ENCODE measurements around the gene GDPD3. TPM values are rescaled to one million over a fixed set of nuclear protein-coding genes. Genes with fewer than 3 reads are reported as not detected.

GDPD3 gene
- total and polyA plus RNA-seq, 9 of the 15 experiments (the other 6 are each of a cell fraction or from before 2014, with no cell fraction given), result 0.47 to 3.9 (median 1.1) TPM

DNA sequence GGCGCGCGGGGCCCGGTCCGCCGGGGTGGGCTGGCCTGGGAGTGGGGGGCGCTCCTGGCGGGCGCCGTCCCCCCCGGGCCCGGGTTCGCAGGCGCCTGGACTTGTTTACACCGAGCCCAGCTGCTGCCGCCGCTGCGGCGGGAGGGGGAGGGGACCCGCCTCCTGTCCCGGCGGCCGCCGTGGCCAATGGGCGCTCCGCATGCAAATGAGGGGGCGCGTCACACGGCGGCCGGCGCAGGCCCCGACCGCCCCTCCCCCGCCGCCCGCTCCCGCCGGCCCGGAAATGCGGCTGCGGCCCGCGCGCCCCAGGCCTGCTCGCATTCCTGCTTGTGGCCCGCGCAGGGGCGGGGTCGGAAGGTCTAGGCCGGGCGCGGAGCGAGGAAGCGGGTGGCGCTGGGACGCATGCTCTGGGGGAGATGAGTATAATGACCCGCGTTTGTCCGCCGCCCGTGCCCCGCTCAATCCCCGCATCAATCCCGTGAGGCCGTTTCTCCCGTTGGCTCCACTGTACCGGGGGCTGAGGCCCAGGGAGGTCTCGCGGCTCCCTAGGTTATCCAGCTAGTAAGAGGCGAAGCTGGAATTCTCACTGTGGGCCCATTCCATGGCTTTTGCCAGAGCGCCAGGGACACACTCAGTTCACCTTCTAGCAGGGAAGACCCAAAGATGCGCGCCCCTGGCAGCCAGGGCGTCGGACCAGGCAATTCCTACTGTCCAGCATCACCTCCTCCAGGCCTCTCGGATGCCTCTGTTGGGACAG lies 17.1 kb downstream of the GDPD3 start, which contains the start of gene YPEL3 (continued):
- TF ChIP-seq, protein P1, sequence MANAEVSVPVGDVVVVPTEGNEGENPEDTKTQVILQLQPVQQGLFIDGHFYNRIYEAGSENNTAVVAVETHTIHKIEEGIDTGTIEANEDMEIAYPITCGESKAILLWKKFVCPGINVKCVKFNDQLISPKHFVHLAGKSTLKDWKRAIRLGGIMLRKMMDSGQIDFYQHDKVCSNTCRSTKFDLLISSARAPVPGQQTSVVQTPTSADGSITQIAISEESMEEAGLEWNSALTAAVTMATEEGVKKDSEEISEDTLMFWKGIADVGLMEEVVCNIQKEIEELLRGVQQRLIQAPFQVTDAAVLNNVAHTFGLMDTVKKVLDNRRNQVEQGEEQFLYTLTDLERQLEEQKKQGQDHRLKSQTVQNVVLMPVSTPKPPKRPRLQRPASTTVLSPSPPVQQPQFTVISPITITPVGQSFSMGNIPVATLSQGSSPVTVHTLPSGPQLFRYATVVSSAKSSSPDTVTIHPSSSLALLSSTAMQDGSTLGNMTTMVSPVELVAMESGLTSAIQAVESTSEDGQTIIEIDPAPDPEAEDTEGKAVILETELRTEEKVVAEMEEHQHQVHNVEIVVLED (CRISPR knock-in tag; IDR thresholded peaks at IDR 0.05), result peak; percentile 39; the same call in 1 of the 2 replicates
- no peak for TF ChIP-seq HDAC1 (IDR thresholded peaks at IDR 0.05)
- TF ChIP-seq, protein P2, sequence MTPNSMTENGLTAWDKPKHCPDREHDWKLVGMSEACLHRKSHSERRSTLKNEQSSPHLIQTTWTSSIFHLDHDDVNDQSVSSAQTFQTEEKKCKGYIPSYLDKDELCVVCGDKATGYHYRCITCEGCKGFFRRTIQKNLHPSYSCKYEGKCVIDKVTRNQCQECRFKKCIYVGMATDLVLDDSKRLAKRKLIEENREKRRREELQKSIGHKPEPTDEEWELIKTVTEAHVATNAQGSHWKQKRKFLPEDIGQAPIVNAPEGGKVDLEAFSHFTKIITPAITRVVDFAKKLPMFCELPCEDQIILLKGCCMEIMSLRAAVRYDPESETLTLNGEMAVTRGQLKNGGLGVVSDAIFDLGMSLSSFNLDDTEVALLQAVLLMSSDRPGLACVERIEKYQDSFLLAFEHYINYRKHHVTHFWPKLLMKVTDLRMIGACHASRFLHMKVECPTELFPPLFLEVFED (CRISPR knock-in tag; conservative IDR thresholded peaks at IDR 0.05), result no peak
- TF ChIP-seq, protein P3, sequence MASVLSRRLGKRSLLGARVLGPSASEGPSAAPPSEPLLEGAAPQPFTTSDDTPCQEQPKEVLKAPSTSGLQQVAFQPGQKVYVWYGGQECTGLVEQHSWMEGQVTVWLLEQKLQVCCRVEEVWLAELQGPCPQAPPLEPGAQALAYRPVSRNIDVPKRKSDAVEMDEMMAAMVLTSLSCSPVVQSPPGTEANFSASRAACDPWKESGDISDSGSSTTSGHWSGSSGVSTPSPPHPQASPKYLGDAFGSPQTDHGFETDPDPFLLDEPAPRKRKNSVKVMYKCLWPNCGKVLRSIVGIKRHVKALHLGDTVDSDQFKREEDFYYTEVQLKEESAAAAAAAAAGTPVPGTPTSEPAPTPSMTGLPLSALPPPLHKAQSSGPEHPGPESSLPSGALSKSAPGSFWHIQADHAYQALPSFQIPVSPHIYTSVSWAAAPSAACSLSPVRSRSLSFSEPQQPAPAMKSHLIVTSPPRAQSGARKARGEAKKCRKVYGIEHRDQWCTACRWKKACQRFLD (CRISPR knock-in tag; IDR thresholded peaks at IDR 0.05), result 0 out of 2 replicates have a peak, but pooled peaks have one; percentile 59
- TF ChIP-seq RBBP5 (IDR thresholded peaks at IDR 0.05; ENCODE audit: borderline replicate concordance, insufficient read depth, low read length, poor library complexity, severe bottlenecking), result no peak
- TF ChIP-seq MYNN (IDR thresholded peaks at IDR 0.05), result no peak
- TF ChIP-seq MYNN (CRISPR knock-in tag; IDR thresholded peaks at IDR 0.05), result no peak
- TF ChIP-seq HCFC1 (IDR thresholded peaks at IDR 0.05; ENCODE audit: low read depth, low read length), result no peak
- TF ChIP-seq NFIC (IDR thresholded peaks at IDR 0.05), result no peak
- no peak for TF ChIP-seq PHF21A (IDR thresholded peaks at IDR 0.05; ENCODE audit: borderline replicate concordance, low read depth)
- no peak for TF ChIP-seq STAG1 (CRISPR knock-in tag; IDR thresholded peaks at IDR 0.05; ENCODE audit: borderline replicate concordance)
- TF ChIP-seq MAFK (IDR thresholded peaks at IDR 0.05; ENCODE audit: low read length), result no peak
- 0 out of 2 replicates have a peak, but pooled peaks have one; percentile 53 for TF ChIP-seq MIER1 (IDR thresholded peaks at IDR 0.05; ENCODE audit: low read depth)
- TF ChIP-seq, protein P4, sequence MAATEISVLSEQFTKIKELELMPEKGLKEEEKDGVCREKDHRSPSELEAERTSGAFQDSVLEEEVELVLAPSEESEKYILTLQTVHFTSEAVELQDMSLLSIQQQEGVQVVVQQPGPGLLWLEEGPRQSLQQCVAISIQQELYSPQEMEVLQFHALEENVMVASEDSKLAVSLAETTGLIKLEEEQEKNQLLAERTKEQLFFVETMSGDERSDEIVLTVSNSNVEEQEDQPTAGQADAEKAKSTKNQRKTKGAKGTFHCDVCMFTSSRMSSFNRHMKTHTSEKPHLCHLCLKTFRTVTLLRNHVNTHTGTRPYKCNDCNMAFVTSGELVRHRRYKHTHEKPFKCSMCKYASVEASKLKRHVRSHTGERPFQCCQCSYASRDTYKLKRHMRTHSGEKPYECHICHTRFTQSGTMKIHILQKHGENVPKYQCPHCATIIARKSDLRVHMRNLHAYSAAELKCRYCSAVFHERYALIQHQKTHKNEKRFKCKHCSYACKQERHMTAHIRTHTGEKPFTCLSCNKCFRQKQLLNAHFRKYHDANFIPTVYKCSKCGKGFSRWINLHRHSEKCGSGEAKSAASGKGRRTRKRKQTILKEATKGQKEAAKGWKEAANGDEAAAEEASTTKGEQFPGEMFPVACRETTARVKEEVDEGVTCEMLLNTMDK (IDR thresholded peaks at IDR 0.05; ENCODE audit: borderline replicate concordance, insufficient read depth, low read depth, low read length, poor library complexity, severe bottlenecking), result no peak
- TF ChIP-seq BMI1 (IDR thresholded peaks at IDR 0.05; ENCODE audit: low read length), result no peak
- TF ChIP-seq FOXA1 (IDR thresholded peaks at IDR 0.05; ENCODE audit: borderline replicate concordance), result no peak
- TF ChIP-seq, protein P5, sequence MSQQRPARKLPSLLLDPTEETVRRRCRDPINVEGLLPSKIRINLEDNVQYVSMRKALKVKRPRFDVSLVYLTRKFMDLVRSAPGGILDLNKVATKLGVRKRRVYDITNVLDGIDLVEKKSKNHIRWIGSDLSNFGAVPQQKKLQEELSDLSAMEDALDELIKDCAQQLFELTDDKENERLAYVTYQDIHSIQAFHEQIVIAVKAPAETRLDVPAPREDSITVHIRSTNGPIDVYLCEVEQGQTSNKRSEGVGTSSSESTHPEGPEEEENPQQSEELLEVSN (IDR thresholded peaks at IDR 0.05; ENCODE audit: borderline replicate concordance in 1 of 2, extremely low read depth in 1 of 2, insufficient read depth in 1 of 2, insufficient read length in 1 of 2, low read depth in 1 of 2, low read length in 1 of 2, poor library complexity in 1 of 2, severe bottlenecking in 1 of 2), result peak in 1 of 2 experiments; percentile 89
- TF ChIP-seq, protein P6, sequence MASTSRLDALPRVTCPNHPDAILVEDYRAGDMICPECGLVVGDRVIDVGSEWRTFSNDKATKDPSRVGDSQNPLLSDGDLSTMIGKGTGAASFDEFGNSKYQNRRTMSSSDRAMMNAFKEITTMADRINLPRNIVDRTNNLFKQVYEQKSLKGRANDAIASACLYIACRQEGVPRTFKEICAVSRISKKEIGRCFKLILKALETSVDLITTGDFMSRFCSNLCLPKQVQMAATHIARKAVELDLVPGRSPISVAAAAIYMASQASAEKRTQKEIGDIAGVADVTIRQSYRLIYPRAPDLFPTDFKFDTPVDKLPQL (IDR thresholded peaks at IDR 0.05; ENCODE audit: extremely low read depth, insufficient read length), result no peak

Data from K562 (cell line).